ENCODE measurements around the gene SPTB. TPM values are rescaled to one million over a fixed set of nuclear protein-coding genes. Genes with fewer than 3 reads are reported as not detected.

Gene SPTB
- total and polyA plus RNA-seq, 9 of the 15 experiments (the other 6 are each of a cell fraction or from before 2014, with no cell fraction given), result 0.21 to 45.9 (median 11.7) TPM

- TF ChIP-seq, protein P1, sequence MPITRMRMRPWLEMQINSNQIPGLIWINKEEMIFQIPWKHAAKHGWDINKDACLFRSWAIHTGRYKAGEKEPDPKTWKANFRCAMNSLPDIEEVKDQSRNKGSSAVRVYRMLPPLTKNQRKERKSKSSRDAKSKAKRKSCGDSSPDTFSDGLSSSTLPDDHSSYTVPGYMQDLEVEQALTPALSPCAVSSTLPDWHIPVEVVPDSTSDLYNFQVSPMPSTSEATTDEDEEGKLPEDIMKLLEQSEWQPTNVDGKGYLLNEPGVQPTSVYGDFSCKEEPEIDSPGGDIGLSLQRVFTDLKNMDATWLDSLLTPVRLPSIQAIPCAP (CRISPR knock-in tag; IDR thresholded peaks at IDR 0.05; ENCODE audit: borderline replicate concordance), result no peak
- TF ChIP-seq LEF1 (IDR thresholded peaks at IDR 0.05) (no peak), CCNT2 (IDR thresholded peaks at IDR 0.05; ENCODE audit: borderline replicate concordance, extremely low read depth, insufficient read length, low read depth, low read length) (peak; percentile 75), ZNF79 (CRISPR knock-in tag; IDR thresholded peaks at IDR 0.05; ENCODE audit: low read depth) (no peak), TAF15 (IDR thresholded peaks at IDR 0.05; ENCODE audit: low read depth, low read length) (no peak), PHTF2 (CRISPR knock-in tag; IDR thresholded peaks at IDR 0.05) (no peak), DDX20 (tag; IDR thresholded peaks at IDR 0.05; ENCODE audit: low read depth) (no peak), MLLT1 (IDR thresholded peaks at IDR 0.05) (no peak), FOXA1 (IDR thresholded peaks at IDR 0.05; ENCODE audit: borderline replicate concordance) (no peak), CBX8 (IDR thresholded peaks at IDR 0.05; ENCODE audit: borderline replicate concordance, extremely low read depth, low read depth, low read length, poor library complexity, severe bottlenecking) (no peak), NUFIP1 (IDR thresholded peaks at IDR 0.05; ENCODE audit: partially characterized antibody) (no peak), ZNF124 (CRISPR knock-in tag; IDR thresholded peaks at IDR 0.05) (no peak), THRA (IDR thresholded peaks at IDR 0.05) (no peak), ZNF133 (CRISPR knock-in tag; IDR thresholded peaks at IDR 0.05) (no peak), SMAD4 (CRISPR knock-in tag; conservative IDR thresholded peaks at IDR 0.05) (peak; percentile 58), ZNF263 (CRISPR knock-in tag; IDR thresholded peaks at IDR 0.05; ENCODE audit: borderline replicate concordance) (no peak), RBM34 (IDR thresholded peaks at IDR 0.05; ENCODE audit: borderline replicate concordance, insufficient read depth, low read length) (no peak), NCOA6 (IDR thresholded peaks at IDR 0.05) (no peak), NR4A1 (CRISPR knock-in tag; IDR thresholded peaks at IDR 0.05) (no peak), NR4A1 (tag; IDR thresholded peaks at IDR 0.05) (0 out of 2 replicates have a peak, but pooled peaks have one; percentile 46), ID3 (CRISPR knock-in tag; IDR thresholded peaks at IDR 0.05) (no peak), ID3 (tag; IDR thresholded peaks at IDR 0.05) (no peak)
- TF ChIP-seq, protein P2, sequence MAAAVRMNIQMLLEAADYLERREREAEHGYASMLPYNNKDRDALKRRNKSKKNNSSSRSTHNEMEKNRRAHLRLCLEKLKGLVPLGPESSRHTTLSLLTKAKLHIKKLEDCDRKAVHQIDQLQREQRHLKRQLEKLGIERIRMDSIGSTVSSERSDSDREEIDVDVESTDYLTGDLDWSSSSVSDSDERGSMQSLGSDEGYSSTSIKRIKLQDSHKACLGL (CRISPR knock-in tag; IDR thresholded peaks at IDR 0.05; ENCODE audit: borderline replicate concordance, poor library complexity, severe bottlenecking), result no peak
These were observed 37.6 kb downstream of the SPTB start (continued) for GRCh38 chr14:64841772-64842750.

Measured in K562 (cell line).